GM18907 (cell line): ENCODE data around the gene TREM2.
A peak's percentile ranks its signal among the peaks of the same experiment; 100 is the strongest.
"Not testable (repeated sequence)": the region's sequence is repeated elsewhere in the genome, so short reads cannot be mapped to it uniquely, and the experiment has no call there.

Experiments
- ATAC-seq: cut with Tn5 transposase; IDR thresholded peaks from one replicate; pipeline ENCODE4 v1.9.1; 2021; ENCODE audit warnings: mild to moderate bottlenecking, moderate library complexity; ENCODE audit not compliant: unreplicated experiment

The TREM2 gene

DNA sequence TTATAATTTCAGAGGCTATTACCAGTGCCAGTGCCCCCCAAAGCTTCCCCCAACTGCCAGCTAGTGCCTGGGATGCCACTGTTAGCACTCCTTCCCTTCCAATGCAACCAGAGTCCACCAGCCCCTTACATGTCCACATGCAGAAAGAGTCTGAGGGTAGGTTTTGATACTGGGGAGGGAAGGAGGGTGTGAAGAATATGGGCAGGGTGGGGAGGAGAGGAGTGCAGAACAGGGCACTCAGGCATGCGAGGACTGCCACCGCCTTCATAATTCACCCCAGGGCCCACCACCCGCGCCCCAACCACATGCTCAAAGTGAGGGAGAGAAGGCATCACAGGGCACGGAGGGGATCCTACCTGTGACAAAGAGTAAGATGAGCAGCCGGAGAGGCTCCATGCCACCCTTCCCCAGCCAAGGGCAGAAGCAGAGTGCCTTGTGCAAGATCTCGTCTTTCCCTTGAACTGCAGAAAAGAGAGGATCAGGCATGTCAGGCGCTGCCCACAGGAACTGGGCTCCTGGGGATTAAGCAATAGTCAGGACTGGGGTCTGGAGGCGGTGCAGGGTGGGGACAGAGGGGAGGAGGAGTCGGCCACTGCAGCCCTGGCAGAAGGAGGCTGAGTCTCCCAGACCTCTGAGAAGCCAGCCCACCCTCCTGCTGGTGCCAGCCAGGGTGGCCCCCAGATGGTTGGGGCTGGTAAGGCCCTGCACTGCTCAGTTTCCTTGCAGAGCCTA, at the start of gene TREM2:
Gene TREM2 (minus strand): TSS at position 430 of the 732 bp plus-strand sequence. CDS start 34 bp downstream, at position 396.
- ATAC-seq, result no peak

DNA sequence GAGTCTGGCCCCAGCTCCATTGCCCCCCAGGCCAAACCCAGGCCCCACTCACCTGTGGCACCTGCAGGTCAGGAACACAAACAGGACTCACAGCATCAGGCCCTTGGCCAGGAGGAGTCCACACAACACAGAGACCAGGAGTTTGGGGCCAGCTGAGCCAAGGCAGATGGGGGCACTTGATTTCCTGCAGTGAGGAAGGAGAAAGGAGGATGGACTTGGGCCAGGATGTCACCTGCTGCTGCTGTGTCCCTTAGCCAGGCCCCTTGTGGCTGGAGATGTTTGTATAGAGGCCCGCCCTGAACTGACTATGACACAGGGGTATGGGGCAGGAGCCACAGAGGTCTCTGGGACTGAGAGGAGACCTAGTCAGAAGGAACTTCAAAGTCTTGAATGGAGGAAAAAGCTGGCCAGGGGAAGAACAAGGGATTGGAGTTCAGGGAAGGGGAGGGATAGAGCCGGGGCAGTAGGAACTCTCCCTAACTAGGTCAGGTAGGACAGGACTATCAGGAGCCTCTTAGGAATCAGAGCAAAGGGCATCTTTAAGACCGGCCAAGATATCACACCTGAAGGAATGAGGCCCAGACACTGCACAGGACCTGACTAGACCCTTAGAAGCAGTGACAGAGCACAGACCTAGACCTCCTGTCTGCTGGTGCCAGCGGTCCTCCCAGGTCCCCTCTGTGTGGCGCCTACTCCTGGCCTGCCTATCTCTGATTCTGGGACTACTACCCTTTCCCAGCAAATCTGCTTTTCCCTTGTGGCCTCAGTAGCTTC, 46.8 kb upstream of the TREM2 start:
- no peak for ATAC-seq

DNA sequence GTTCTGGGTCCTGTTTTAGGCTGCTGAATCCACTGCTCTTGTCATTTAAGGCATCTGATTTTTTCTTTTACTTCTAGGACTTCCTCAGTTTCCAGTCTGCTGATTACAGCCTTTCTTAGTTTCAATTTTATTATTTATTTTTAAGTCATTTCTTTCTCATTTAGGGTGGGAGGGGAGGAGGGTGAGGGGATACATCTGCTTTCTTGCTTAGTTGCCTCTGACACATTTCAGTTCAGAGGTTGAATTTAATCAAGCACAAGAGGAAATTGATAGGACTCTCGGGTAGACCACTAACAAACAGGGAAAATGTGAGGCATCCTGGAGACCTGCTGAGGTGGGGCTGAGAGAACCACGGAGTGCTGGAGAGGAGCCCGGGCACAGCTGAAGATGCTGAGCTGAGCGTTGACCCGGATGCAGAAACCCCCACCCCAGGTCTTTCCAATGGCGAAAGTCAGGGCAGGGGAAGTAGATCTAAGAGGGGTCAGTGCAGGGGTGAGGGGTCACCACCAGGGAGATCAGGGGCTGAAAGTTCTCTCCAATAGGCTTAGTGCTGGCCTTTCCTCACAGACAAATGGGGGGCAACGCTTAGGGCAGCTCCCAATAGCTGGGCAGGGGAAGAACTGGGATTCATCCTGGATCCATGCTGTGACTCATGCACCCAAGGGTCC, 45.7 kb upstream of the TREM2 start:
- no peak for ATAC-seq

- no peak for ATAC-seq
Measured at GRCh38 chr6:41204156-41204555, 41.2 kb upstream of the TREM2 start.

- ATAC-seq, result peak; percentile 2
Measured at GRCh38 chr6:41201764-41202173, 38.9 kb upstream of the TREM2 start.

GRCh38 chr6:41200901-41201763, 38.2 kb upstream of the TREM2 start, which contains the start of gene TREML2:
Gene TREML2 (minus strand): TSS chr6:41201149. CDS start chr6:41201008, 141 bp downstream.
- peak; percentile 38 for ATAC-seq

- peak; percentile 42 for ATAC-seq
Measured at GRCh38 chr6:41200296-41200900, 37.5 kb upstream of the TREM2 start.

GRCh38 chr6:41199552-41200246, 36.8 kb upstream of the TREM2 start:
- peak; percentile 45 for ATAC-seq

DNA sequence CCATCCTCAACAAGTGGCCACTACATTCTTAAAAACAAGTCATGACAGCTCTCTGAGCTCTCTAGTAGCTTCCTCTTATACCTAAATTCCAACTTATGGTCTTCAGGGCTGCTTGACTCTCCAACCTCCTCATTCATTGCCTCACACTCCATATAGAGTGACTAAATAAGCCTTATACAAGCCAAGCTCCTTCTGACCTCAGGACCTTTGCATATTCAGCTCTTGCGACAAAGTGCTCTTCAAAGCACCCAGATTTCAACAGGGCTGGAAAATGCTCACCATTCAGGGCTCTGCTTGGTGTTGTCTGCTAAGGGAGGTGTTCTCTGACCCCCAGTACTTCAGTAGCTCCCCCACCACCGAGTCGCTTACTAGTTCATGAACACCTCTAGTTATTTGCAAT, 34.3 kb upstream of the TREM2 start:
- no peak for ATAC-seq

- no peak for ATAC-seq
Measured at GRCh38 chr6:41194386-41194785, 31.5 kb upstream of the TREM2 start.

DNA sequence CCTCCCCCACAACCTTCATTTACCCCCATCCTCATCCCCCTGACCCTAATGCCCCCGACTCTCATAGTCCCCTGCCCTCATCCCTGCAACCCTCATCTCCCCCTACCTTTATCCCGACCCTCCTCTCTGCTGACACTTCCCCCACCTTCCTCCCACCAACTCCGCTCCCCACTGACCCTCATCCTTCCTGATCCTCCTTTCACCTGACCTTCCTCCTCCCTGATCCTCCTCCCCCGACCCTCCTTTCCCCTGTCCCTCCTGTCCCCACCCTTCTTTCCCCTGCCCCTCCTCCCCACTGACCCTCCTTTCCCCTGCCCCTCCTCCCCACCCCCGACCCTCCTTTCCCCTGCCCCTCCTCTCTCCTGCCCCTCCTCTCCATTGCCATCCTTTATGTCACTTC, 31.0 kb upstream of the TREM2 start:
- ATAC-seq, result no peak

DNA sequence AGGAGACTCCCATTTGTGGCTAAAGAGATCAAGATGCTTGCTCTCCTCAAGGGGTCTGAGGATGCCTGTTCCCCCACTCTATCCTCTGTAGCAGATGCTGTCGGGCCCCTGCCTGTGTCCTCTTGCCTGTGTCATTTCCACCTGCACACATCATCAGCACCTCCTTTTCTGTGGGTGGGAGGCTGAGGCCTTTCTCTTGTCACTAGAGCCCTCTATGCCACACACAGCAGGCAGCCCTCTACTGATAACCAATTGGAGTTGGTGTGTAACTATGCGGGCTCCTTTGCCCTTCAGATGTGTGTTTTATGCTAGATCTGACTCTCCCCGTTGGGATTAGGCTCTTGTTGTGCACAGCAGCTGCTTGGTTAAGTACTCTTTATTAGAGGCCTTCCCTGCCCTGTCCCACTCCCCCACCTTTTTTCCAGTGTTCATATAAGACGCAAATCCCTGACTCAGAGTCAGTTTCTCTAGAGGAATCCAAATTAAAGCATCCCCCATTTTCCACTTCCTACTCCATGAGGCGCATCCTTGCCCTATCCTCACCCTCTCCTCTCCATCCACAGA, 30.3 kb upstream of the TREM2 start:
- no peak for ATAC-seq

DNA sequence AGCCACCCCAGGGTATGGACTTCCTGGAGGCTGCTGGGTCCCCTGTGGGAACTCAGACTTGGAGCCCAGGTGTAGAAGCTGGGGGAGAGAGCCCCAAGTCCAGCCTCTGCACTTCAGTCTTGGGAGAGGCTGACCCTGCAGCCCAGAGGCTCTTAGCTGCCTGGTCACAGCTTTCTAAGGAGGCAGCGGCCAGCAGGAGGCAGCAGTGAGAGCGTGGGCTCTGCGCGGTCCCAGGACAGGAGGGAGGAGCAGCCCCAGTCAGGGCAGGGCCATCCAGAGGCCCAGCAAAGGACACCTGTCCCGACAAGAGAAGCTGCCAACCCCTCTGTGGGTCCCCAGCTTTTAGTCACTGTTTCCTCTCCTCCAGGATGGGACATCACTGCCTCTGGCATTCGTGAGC, 28.7 kb upstream of the TREM2 start:
- no peak for ATAC-seq

DNA sequence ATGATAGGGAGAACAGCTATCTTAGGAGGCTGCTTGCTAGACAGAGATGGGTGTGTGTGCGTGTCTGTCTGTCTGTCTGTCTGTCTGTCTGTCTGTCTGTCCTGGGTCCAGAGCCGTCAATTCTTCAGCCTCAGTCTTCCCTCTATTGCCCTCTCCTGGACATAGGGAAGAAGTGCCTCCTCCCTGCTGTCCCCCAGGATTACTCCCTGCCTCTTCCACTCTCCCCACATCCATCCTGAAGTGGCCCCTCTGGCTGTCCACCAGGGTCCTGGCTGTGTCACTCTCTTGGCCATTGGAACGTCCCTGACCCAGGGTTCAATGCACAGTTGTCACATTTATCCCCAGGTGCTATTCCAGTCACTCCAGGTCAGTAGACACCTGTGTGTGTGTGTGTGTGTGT, 27.9 kb upstream of the TREM2 start:
- no peak for ATAC-seq

- ATAC-seq, result no peak
Measured at GRCh38 chr6:41189967-41190366, 27.1 kb upstream of the TREM2 start.

GRCh38 chr6:41189046-41189445, 26.1 kb upstream of the TREM2 start:
- not testable (repeated sequence) for ATAC-seq

GRCh38 chr6:41187924-41188886, 25.3 kb upstream of the TREM2 start:
- no peak for ATAC-seq

DNA sequence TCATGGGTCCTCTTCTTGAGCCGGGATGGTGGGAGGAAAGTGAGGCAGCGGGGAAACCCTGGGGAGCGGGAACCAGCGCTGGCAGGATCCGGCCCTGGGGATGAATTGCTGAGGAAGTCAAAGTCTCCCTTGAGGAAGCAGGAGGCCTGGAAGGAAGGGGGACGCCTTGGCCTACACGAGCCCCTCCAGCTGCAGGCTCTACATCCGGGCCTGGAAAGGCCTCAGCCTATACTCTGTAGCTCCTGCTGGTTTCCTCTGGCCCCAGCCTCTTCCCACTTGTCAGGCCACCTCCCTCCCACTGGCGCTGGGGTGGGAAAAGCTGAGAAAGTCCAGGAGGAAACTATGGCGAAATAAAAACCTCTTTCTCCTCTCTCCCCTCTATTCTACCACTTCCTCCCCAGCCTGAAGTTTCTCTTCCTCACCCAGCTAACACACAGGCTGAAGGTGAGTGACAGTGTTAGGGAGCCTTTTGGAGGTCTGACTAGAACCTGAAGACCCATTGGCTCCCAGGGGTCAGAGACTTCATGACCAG, 23.2 kb upstream of the TREM2 start:
- ATAC-seq, result no peak
